GM12878 (cell line): ENCODE results near the gene MPZL3. TPM values are rescaled to one million over a fixed set of nuclear protein-coding genes. Genes with fewer than 3 reads are reported as not detected.

ENCODE experiments used
- CHD2 ChIP-seq: IDR thresholded peaks from 2 replicates; pipeline ENCODE4 v1.6.1; 2011; ENCODE audit warnings: low read depth, low read length, improper control_type of control experiment, borderline replicate concordance
- GATAD2B ChIP-seq: fragments of 450-650 bp; conservative IDR thresholded peaks from 2 replicates; pipeline ENCODE4 v1.6.1; 2017; ENCODE audit warnings: low read depth, mild to moderate bottlenecking, moderate library complexity
- NFYA ChIP-seq: IDR thresholded peaks from 2 replicates; pipeline ENCODE4 v1.6.1; 2011; ENCODE audit warnings: low read depth, mild to moderate bottlenecking, low read length, improper control_type of control experiment, borderline replicate concordance
- POU2F2 ChIP-seq: IDR thresholded peaks from 3 replicates; pipeline ENCODE4 v1.6.1; 2011; ENCODE audit warnings: low read depth, mild to moderate bottlenecking, low read length, borderline replicate concordance
- SMAD5 ChIP-seq: IDR thresholded peaks from 2 replicates; pipeline ENCODE4 v1.6.1; 2016; ENCODE audit warnings: antibody characterized with exemption, low read depth
- TAF1 ChIP-seq: IDR thresholded peaks from 2 replicates; pipeline ENCODE4 v1.6.1; 2011; ENCODE audit warnings: mild to moderate bottlenecking, low read depth, low read length, borderline replicate concordance
- TARDBP ChIP-seq: IDR thresholded peaks from 2 replicates; pipeline ENCODE4 v1.6.1; 2016; ENCODE audit warnings: borderline replicate concordance
- YBX1 ChIP-seq: fragments of 450-650 bp; IDR thresholded peaks from 2 replicates; pipeline ENCODE4 v1.6.1; 2016; ENCODE audit warnings: antibody characterized with exemption
- ZBTB33 ChIP-seq: fragments of 450-650 bp; IDR thresholded peaks from 2 replicates; pipeline ENCODE4 v1.6.1; 2017; ENCODE audit warnings: mild to moderate bottlenecking
- ZNF622 ChIP-seq: fragments of 450-650 bp; IDR thresholded peaks from 2 replicates; pipeline ENCODE4 v1.6.1; 2017; ENCODE audit warnings: mild to moderate bottlenecking, inconsistent platforms
- polyA plus RNA-seq, 11 experiments: library from polyadenylated mRNA; depleted of rRNA in 4 of 11; unstranded in 6 of 11; stranded (reverse) in 5 of 11; fragments of >200 nt; fragmentation: Nextera tagmentation in 4 of 11; fragmentation: Illumina TruSeq in 1 of 11; extraction: Ambion mirVana in 4 of 11; extraction: Trizol in 1 of 11; gene quantifications; 1 replicate in 1 of 11; 2 replicates in 10 of 11; pipeline versions ENCODE4 v1.2.1 to v1.2.3, GENCODE V29; 2011 to 2016; ENCODE audit warnings: inconsistent platforms in 2 of 11, missing spikeins in 2 of 11, low read depth in 1 of 11
- total RNA-seq, 4 experiments: library from RNA; depleted of rRNA in 3 of 4; stranded (reverse); fragments of >200 nt in 3 of 4; fragmentation: Illumina TruSeq in 1 of 4; extraction: Trizol in 1 of 4; gene quantifications; 2 replicates each; pipeline versions ENCODE4 v1.2.1 to v1.2.3, GENCODE V29; 2013 to 2021
- TF ChIP-seq, protein P1 (sequence below): IDR thresholded peaks from 2 replicates; pipeline ENCODE4 v1.6.1; 2012; ENCODE audit warnings: low read depth, low read length, improper control_type of control experiment
- TF ChIP-seq, protein P2 (sequence below): fragments of 450-650 bp; IDR thresholded peaks from 2 replicates; pipeline ENCODE4 v1.6.1; 2016; ENCODE audit warnings: mild to moderate bottlenecking, moderate library complexity, borderline replicate concordance

MPZL3 gene
- total and polyA plus RNA-seq, 10 of the 15 experiments (the other 5 are each of a cell fraction or from before 2014, with no cell fraction given), result 2.1 to 7.5 (median 6.2) TPM

DNA sequence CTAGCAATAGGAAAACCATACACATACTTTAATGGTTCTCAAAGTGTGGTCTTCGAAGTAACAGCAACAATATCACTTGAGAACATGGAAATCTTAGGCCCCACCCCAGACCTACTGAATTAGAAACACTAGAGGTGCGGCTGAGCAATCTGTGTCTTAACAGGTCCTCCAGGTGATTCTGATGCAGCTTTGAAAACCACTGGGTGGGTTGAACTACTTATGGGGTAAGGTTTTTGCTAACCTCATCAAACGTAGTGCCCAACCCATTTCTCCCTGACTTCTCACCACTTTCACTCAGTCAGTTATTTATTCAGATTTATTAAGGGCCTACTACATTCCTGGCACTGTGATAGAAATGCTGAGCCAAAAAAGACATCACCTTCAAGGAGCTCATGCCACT is 8.2 kb upstream of the MPZL3 start (continued):
- TF ChIP-seq, protein P1, sequence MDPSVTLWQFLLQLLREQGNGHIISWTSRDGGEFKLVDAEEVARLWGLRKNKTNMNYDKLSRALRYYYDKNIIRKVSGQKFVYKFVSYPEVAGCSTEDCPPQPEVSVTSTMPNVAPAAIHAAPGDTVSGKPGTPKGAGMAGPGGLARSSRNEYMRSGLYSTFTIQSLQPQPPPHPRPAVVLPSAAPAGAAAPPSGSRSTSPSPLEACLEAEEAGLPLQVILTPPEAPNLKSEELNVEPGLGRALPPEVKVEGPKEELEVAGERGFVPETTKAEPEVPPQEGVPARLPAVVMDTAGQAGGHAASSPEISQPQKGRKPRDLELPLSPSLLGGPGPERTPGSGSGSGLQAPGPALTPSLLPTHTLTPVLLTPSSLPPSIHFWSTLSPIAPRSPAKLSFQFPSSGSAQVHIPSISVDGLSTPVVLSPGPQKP, result no peak
- TF ChIP-seq YBX1 (no peak), TARDBP (no peak), POU2F2 (no peak), SMAD5 (no peak), ZNF622 (no peak), TAF1 (no peak), GATAD2B (no peak), NFYA (no peak), CHD2 (no peak), ZBTB33 (no peak)
- TF ChIP-seq, protein P2, sequence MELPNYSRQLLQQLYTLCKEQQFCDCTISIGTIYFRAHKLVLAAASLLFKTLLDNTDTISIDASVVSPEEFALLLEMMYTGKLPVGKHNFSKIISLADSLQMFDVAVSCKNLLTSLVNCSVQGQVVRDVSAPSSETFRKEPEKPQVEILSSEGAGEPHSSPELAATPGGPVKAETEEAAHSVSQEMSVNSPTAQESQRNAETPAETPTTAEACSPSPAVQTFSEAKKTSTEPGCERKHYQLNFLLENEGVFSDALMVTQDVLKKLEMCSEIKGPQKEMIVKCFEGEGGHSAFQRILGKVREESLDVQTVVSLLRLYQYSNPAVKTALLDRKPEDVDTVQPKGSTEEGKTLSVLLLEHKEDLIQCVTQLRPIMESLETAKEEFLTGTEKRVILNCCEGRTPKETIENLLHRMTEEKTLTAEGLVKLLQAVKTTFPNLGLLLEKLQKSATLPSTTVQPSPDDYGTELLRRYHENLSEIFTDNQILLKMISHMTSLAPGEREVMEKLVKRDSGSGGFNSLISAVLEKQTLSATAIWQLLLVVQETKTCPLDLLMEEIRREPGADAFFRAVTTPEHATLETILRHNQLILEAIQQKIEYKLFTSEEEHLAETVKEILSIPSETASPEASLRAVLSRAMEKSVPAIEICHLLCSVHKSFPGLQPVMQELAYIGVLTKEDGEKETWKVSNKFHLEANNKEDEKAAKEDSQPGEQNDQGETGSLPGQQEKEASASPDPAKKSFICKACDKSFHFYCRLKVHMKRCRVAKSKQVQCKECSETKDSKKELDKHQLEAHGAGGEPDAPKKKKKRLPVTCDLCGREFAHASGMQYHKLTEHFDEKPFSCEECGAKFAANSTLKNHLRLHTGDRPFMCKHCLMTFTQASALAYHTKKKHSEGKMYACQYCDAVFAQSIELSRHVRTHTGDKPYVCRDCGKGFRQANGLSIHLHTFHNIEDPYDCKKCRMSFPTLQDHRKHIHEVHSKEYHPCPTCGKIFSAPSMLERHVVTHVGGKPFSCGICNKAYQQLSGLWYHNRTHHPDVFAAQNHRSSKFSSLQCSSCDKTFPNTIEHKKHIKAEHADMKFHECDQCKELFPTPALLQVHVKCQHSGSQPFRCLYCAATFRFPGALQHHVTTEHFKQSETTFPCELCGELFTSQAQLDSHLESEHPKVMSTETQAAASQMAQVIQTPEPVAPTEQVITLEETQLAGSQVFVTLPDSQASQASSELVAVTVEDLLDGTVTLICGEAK, result no peak
